NCI-H774 (cell line): ENCODE measurements around the gene HES2.
"Not testable (repeated sequence)": the region's sequence is repeated elsewhere in the genome, so short reads cannot be mapped to it uniquely, and the experiment has no call there.

Experiments
- DNase-seq: peaks from one replicate; lab custom pipeline; 2025; lab: John Stamatoyannopoulos, UW

HES2 gene

GRCh38 chr1:6419804-6420453 is at the start of gene HES2:
Gene HES2, minus strand, starts transcription at chr1:6419919. Its CDS starts 99 bp downstream, at chr1:6419820.
- DNase-seq, result no peak

- DNase-seq, result no peak
These were observed 49.2 kb upstream of the HES2 start for GRCh38 chr1:6468729-6469461.

GRCh38 chr1:6467744-6468688 is 48.3 kb upstream of the HES2 start:
- no peak for DNase-seq

- no peak for DNase-seq
These were observed 47.5 kb upstream of the HES2 start for GRCh38 chr1:6467224-6467623.

- DNase-seq, result no peak
These were observed 47.0 kb upstream of the HES2 start for GRCh38 chr1:6466751-6467150.

GRCh38 chr1:6466023-6466422 is 46.3 kb upstream of the HES2 start, which contains the start of gene TNFRSF25:
Gene TNFRSF25, minus strand, starts transcription at chr1:6466173. Its CDS starts 66 bp downstream, at chr1:6466107.
- DNase-seq, result no peak

- no peak for DNase-seq
These were observed 45.8 kb upstream of the HES2 start for GRCh38 chr1:6465461-6466005.

- no peak for DNase-seq
These were observed 45.2 kb upstream of the HES2 start for GRCh38 chr1:6464915-6465314.

GRCh38 chr1:6464514-6464836 is 44.8 kb upstream of the HES2 start:
- DNase-seq, result no peak

GRCh38 chr1:6463120-6463412 is 43.3 kb upstream of the HES2 start:
- no peak for DNase-seq

GRCh38 chr1:6462412-6463119 is 42.8 kb upstream of the HES2 start:
- DNase-seq, result no peak

- no peak for DNase-seq
These were observed 42.1 kb upstream of the HES2 start for GRCh38 chr1:6461538-6462411.

- DNase-seq, result no peak
These were observed 41.4 kb upstream of the HES2 start for GRCh38 chr1:6461051-6461530.

GRCh38 chr1:6460301-6461050 is 40.8 kb upstream of the HES2 start:
- DNase-seq, result no peak

- DNase-seq, result no peak
These were observed 40.1 kb upstream of the HES2 start for GRCh38 chr1:6459850-6460265.

GRCh38 chr1:6456800-6457466 is 37.2 kb upstream of the HES2 start:
- no peak for DNase-seq

- not testable (repeated sequence) for DNase-seq
These were observed 36.2 kb upstream of the HES2 start for GRCh38 chr1:6455752-6456520.
